ENCODE results near the gene GGA2.

Gene GGA2

DNA sequence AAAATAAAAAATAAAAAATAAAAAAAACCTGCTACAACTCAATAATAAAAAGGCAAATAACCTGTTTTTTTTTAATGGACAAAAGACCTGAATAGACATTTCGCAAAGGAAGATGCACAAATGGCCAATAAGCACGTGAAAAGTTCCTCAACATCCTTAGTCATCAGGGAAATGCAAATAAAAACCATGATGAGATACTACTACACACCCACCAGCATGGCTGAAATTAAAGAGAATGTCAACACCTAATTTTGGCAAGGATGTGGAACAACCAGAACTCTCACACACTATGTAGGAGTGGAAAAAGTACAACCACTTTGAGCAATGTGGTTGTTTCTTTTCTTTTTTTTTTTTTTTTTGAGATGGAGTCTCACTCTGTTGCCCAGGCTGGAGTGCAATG is 81.9 kb downstream of the GGA2 start:
- H3K27me3 ChIP-seq (ENCODE audit: insufficient read depth, low read length): no peaks in the 10 kb centered on the region
- H2BK5ac ChIP-seq (ENCODE audit: low read depth, low read length, poor library complexity): no peak overlapping the region
- H3K9me3 ChIP-seq (ENCODE audit: insufficient read depth, low read depth, low read length): no peaks in the 10 kb centered on the region
- peaks cover 11 to 15% of the 10 kb centered on the region in 2 experiments for H3K36me3 ChIP-seq (ENCODE audit: control insufficient read depth in 1 of 2, insufficient read depth in 2 of 2, low read length in 2 of 2)
- H2BK12ac ChIP-seq (ENCODE audit: low read length): no peak overlapping the region
- H2BK120ac ChIP-seq (ENCODE audit: insufficient read depth, low read length, poor library complexity): no peak overlapping the region
- DNase-seq: no peak
- H3K79me2 ChIP-seq (ENCODE audit: control insufficient read depth, insufficient read depth, low read length, poor library complexity): no peaks in the 10 kb centered on the region
- H3K4ac ChIP-seq (ENCODE audit: low read depth, low read length): no peak overlapping the region
- no peak overlapping the region for H3K27ac ChIP-seq (ENCODE audit: low read depth, low read length)
- H3K4me3 ChIP-seq (ENCODE audit: low read depth, low read length): no peak overlapping the region
- H3K18ac ChIP-seq (ENCODE audit: low read length): no peak overlapping the region
- H3K23ac ChIP-seq (ENCODE audit: low read length): no peak overlapping the region
- no peak overlapping the region for H2AK5ac ChIP-seq (ENCODE audit: low read length)
- H4K8ac ChIP-seq (ENCODE audit: low read depth, low read length): no peak overlapping the region
- H4K91ac ChIP-seq (ENCODE audit: low read depth, low read length): no peak overlapping the region
- no peak overlapping the region for H3K9ac ChIP-seq (ENCODE audit: low read length)
- H3K14ac ChIP-seq (ENCODE audit: low read length): no peak overlapping the region
- no peak overlapping the region for H4K12ac ChIP-seq (ENCODE audit: low read depth, low read length)
- H3K4me2 ChIP-seq (ENCODE audit: low read length): no peak overlapping the region
- no CpG with 5 or more reads among the region's 2 CpGs for WGBS (ENCODE audit: extremely low coverage, insufficient coverage, insufficient read length)
- no peak overlapping the region for H2AFZ ChIP-seq (ENCODE audit: insufficient read depth, low read length, poor library complexity)
- no peaks in the 10 kb centered on the region for H3K79me1 ChIP-seq (ENCODE audit: low read length)
- H3K4me1 ChIP-seq (ENCODE audit: control insufficient read depth in 1 of 2, insufficient read depth in 2 of 2, low read length in 2 of 2): no peaks in the 10 kb centered on the region

DNA sequence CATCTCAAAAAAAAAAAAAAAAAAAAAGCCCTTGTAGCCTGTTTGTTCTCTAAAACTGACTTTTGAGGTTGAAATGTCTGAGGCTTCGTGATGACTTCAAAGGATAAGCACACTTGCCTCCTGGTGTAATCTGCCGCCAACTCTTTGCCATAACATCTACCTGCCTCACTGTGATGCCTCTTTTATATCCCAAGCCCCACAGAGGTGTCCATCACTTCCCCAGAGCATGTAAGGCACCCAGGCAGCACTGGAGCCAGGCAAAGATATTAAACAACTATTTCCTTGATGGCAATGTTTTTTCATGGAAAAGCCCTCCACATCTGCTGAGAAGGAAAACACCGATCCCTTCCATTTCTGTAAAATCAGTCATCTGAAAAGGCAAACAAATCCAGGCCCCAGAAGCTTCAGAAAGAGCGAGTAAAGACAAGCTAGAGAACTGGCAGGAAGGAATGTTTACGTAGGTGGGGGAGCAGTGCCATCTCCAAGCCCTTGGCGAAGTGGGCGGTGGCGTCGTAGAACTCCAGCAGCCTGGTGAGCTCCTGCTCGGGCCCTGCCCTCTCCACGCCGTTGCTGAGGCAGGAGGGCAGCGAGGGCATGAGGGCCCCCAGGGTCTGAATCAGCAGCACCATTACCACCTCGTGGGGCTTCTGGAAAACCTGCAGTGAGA is 85.9 kb downstream of the GGA2 start:
- no peak overlapping the region for H2BK12ac ChIP-seq (ENCODE audit: low read length)
- no peak overlapping the region for H4K91ac ChIP-seq (ENCODE audit: low read depth, low read length)
- H3K18ac ChIP-seq (ENCODE audit: low read length): no peak overlapping the region
- no peak overlapping the region for H3K23ac ChIP-seq (ENCODE audit: low read length)
- H3K9ac ChIP-seq (ENCODE audit: low read length): peak overlapping the region; percentile 2
- H2BK5ac ChIP-seq (ENCODE audit: low read depth, low read length, poor library complexity): no peak overlapping the region
- H3K79me1 ChIP-seq (ENCODE audit: low read length): no peaks in the 10 kb centered on the region
- H4K12ac ChIP-seq (ENCODE audit: low read depth, low read length): no peak overlapping the region
- H3K9me3 ChIP-seq (ENCODE audit: insufficient read depth, low read depth, low read length): no peaks in the 10 kb centered on the region
- H3K27ac ChIP-seq (ENCODE audit: low read depth, low read length): no peak overlapping the region
- H4K8ac ChIP-seq (ENCODE audit: low read depth, low read length): no peak overlapping the region
- no peak overlapping the region for H2BK120ac ChIP-seq (ENCODE audit: insufficient read depth, low read length, poor library complexity)
- WGBS (ENCODE audit: extremely low coverage, insufficient coverage, insufficient read length): no CpG with 5 or more reads among the region's 14 CpGs
- no peak overlapping the region for H3K4me2 ChIP-seq (ENCODE audit: low read length)
- H3K79me2 ChIP-seq (ENCODE audit: control insufficient read depth, insufficient read depth, low read length, poor library complexity): no peaks in the 10 kb centered on the region
- H3K36me3 ChIP-seq (ENCODE audit: control insufficient read depth in 1 of 2, insufficient read depth in 2 of 2, low read length in 2 of 2): peaks cover 2 to 6% of the 10 kb centered on the region in 2 experiments
- H3K4me1 ChIP-seq (ENCODE audit: control insufficient read depth in 1 of 2, insufficient read depth in 2 of 2, low read length in 2 of 2): no peaks in the 10 kb centered on the region
- no peak for DNase-seq
- no peaks in the 10 kb centered on the region for H3K27me3 ChIP-seq (ENCODE audit: insufficient read depth, low read length)
- no peak overlapping the region for H3K4ac ChIP-seq (ENCODE audit: low read depth, low read length)
- H2AFZ ChIP-seq (ENCODE audit: insufficient read depth, low read length, poor library complexity): no peak overlapping the region
- H3K14ac ChIP-seq (ENCODE audit: low read length): no peak overlapping the region
- no peak overlapping the region for H3K4me3 ChIP-seq (ENCODE audit: low read depth, low read length)
- H2AK5ac ChIP-seq (ENCODE audit: low read length): no peak overlapping the region

DNA sequence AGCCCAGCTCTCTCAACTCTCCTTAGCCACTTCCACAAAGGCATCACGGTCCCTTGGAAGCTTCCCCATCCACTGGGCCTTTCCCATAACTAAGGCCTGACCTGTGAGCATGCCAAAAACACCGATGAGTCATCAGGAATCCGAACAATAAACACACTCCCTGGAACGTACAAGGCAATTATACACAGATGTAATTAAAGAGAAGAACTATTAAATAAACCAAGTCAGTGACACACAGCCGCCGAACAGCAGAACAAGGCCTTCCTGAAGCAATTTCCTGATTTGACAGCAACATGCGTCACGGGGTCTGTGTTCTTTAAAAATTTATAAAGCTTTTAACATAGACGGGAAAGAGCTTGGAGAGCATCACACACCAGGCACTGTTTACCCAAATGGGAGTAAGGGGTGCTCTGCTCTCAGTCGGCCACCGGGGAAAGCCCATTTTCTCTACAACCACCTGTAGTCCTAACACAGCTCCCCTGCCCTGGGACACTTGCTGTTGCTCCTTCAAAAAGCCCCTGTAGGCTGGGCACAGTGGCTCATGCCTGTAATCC is 86.7 kb downstream of the GGA2 start:
- no peak overlapping the region for H3K14ac ChIP-seq (ENCODE audit: low read length)
- peaks cover 2 to 3% of the 10 kb centered on the region in 2 experiments for H3K36me3 ChIP-seq (ENCODE audit: control insufficient read depth in 1 of 2, insufficient read depth in 2 of 2, low read length in 2 of 2)
- no peak overlapping the region for H2AK5ac ChIP-seq (ENCODE audit: low read length)
- H2BK5ac ChIP-seq (ENCODE audit: low read depth, low read length, poor library complexity): no peak overlapping the region
- no peaks in the 10 kb centered on the region for H3K9me3 ChIP-seq (ENCODE audit: insufficient read depth, low read depth, low read length)
- no peak overlapping the region for H4K8ac ChIP-seq (ENCODE audit: low read depth, low read length)
- no peaks in the 10 kb centered on the region for H3K4me1 ChIP-seq (ENCODE audit: control insufficient read depth in 1 of 2, insufficient read depth in 2 of 2, low read length in 2 of 2)
- H3K4ac ChIP-seq (ENCODE audit: low read depth, low read length): no peak overlapping the region
- no peak overlapping the region for H4K12ac ChIP-seq (ENCODE audit: low read depth, low read length)
- no peak overlapping the region for H3K4me3 ChIP-seq (ENCODE audit: low read depth, low read length)
- no peaks in the 10 kb centered on the region for H3K27me3 ChIP-seq (ENCODE audit: insufficient read depth, low read length)
- no peaks in the 10 kb centered on the region for H3K79me1 ChIP-seq (ENCODE audit: low read length)
- H3K23ac ChIP-seq (ENCODE audit: low read length): no peak overlapping the region
- H2BK120ac ChIP-seq (ENCODE audit: insufficient read depth, low read length, poor library complexity): no peak overlapping the region
- H4K91ac ChIP-seq (ENCODE audit: low read depth, low read length): no peak overlapping the region
- WGBS (ENCODE audit: extremely low coverage, insufficient coverage, insufficient read length): no CpG with 5 or more reads among the region's 11 CpGs
- no peak overlapping the region for H3K27ac ChIP-seq (ENCODE audit: low read depth, low read length)
- no peak overlapping the region for H2BK12ac ChIP-seq (ENCODE audit: low read length)
- H3K18ac ChIP-seq (ENCODE audit: low read length): no peak overlapping the region
- no peak overlapping the region for H3K4me2 ChIP-seq (ENCODE audit: low read length)
- H3K9ac ChIP-seq (ENCODE audit: low read length): no peak overlapping the region
- DNase-seq: peak; percentile 67 to 87
- H3K79me2 ChIP-seq (ENCODE audit: control insufficient read depth, insufficient read depth, low read length, poor library complexity): no peaks in the 10 kb centered on the region
- H2AFZ ChIP-seq (ENCODE audit: insufficient read depth, low read length, poor library complexity): no peak overlapping the region

DNA sequence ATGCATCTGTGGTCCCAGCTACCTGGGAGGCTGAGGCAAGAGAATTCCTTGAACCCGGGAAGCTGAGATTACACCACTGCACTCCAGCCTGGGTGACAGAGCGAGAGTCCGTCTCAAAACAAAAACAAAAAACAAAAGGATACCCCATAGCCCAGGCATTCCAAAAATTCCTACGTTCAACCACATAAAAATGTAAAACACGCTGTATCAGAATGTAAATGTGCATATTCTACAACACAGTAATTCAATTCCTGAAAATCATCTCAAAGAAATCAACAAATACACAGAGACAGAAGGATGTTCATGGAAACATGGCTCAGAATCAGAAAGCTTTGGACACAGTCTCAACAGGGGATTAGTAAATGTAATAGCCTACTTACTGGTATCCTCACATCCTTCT is 90.3 kb downstream of the GGA2 start:
- Histone ChIP-seq H3K79me1 (ENCODE audit: low read length) (no peaks in the 10 kb centered on the region), H4K91ac (ENCODE audit: low read depth, low read length) (no peak overlapping the region), H3K36me3 (ENCODE audit: control insufficient read depth in 1 of 2, insufficient read depth in 2 of 2, low read length in 2 of 2) (peaks cover 7 to 11% of the 10 kb centered on the region in 2 experiments), H2BK5ac (ENCODE audit: low read depth, low read length, poor library complexity) (no peak overlapping the region), H4K8ac (ENCODE audit: low read depth, low read length) (no peak overlapping the region), H2BK120ac (ENCODE audit: insufficient read depth, low read length, poor library complexity) (no peak overlapping the region), H3K9me3 (ENCODE audit: insufficient read depth, low read depth, low read length) (no peaks in the 10 kb centered on the region), H3K14ac (ENCODE audit: low read length) (no peak overlapping the region), H3K9ac (ENCODE audit: low read length) (no peak overlapping the region), H3K27me3 (ENCODE audit: insufficient read depth, low read length) (no peaks in the 10 kb centered on the region), H3K27ac (ENCODE audit: low read depth, low read length) (no peak overlapping the region), H3K18ac (ENCODE audit: low read length) (no peak overlapping the region), H2AK5ac (ENCODE audit: low read length) (no peak overlapping the region), H3K79me2 (ENCODE audit: control insufficient read depth, insufficient read depth, low read length, poor library complexity) (no peaks in the 10 kb centered on the region), H3K4me1 (ENCODE audit: control insufficient read depth in 1 of 2, insufficient read depth in 2 of 2, low read length in 2 of 2) (no peaks in the 10 kb centered on the region), H2BK12ac (ENCODE audit: low read length) (no peak overlapping the region), H2AFZ (ENCODE audit: insufficient read depth, low read length, poor library complexity) (no peak overlapping the region), H3K4me2 (ENCODE audit: low read length) (no peak overlapping the region), H3K23ac (ENCODE audit: low read length) (no peak overlapping the region), H3K4me3 (ENCODE audit: low read depth, low read length) (no peak overlapping the region), H4K12ac (ENCODE audit: low read depth, low read length) (no peak overlapping the region), H3K4ac (ENCODE audit: low read depth, low read length) (no peak overlapping the region)
- WGBS (ENCODE audit: extremely low coverage, insufficient coverage, insufficient read length): no CpG with 5 or more reads among the region's 5 CpGs
- DNase-seq: peak in 1 of 2 donors; percentile 35
